ENCODE measurements around the gene MALRD1. TPM values are rescaled to one million over a fixed set of nuclear protein-coding genes. Genes with fewer than 3 reads are reported as not detected.

The MALRD1 gene
- total RNA-seq, 2 experiments from 2014 or later, result 0.29 to 0.41 TPM

DNA sequence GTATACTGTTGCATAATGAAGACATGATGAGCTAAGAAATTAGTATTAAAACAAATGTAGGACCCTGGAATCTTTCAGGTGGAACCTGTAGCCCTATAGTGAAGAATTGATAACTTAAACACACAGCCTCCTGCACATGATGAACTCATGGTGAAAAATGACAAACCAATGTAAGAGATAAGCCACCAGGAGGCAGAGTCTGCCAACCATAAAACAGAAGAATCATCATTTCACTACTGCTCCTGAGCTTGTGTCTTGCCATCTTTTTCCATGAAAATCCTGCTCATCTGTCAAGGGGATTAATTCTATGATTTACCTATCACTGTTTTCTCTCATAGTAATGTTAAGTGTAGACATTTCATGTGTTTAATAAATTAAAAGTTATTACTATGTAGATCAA is 363.9 kb downstream of the MALRD1 start:
- Mint-ChIP-seq H3K27ac (no peak overlapping the region), H3K4me3 (no peak overlapping the region), H3K9me3 (peaks cover 3% of the 10 kb centered on the region), H3K27me3 (no peaks in the 10 kb centered on the region), H3K4me1 (ENCODE audit: low read depth) (no peaks in the 10 kb centered on the region), H3K36me3 (ENCODE audit: low read depth) (no peaks in the 10 kb centered on the region)
- TF ChIP-seq, protein P1, sequence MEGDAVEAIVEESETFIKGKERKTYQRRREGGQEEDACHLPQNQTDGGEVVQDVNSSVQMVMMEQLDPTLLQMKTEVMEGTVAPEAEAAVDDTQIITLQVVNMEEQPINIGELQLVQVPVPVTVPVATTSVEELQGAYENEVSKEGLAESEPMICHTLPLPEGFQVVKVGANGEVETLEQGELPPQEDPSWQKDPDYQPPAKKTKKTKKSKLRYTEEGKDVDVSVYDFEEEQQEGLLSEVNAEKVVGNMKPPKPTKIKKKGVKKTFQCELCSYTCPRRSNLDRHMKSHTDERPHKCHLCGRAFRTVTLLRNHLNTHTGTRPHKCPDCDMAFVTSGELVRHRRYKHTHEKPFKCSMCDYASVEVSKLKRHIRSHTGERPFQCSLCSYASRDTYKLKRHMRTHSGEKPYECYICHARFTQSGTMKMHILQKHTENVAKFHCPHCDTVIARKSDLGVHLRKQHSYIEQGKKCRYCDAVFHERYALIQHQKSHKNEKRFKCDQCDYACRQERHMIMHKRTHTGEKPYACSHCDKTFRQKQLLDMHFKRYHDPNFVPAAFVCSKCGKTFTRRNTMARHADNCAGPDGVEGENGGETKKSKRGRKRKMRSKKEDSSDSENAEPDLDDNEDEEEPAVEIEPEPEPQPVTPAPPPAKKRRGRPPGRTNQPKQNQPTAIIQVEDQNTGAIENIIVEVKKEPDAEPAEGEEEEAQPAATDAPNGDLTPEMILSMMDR (IDR thresholded peaks at IDR 0.05), result no peak
- DNase-seq (no peak), ATAC-seq (no peak)
- POLR2A ChIA-PET, result no interaction called here
- intact Hi-C loops (cut with micrococcal nuclease), result no loop called here
- CTCF ChIA-PET, result interaction anchor here (0.9 to 1.1 kb wide), 2 partner anchors 9 to 12 kb away, joined by 3 read pairs; no protein-coding TSS in a partner anchor

DNA sequence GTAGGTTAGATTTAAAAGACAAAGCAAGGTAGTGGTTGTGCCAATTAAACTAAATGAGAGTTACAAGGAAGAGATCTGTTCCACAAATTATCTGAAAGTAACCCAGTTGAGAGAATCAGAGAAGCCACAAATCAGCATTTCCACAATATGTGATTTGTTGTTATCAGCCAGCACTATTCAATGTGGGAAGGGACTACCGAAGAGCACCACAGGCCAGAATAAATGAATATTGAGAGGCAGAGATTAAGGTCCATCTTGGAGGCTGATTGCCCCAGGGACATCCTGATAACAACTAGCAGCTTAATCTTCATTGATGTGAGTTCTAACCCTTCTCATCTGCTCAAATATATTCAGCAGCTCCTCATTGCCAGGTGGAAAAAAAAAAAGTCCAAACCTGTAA is 367.6 kb downstream of the MALRD1 start:
- Mint-ChIP-seq H3K27ac (no peak overlapping the region), H3K9me3 (no peaks in the 10 kb centered on the region), H3K27me3 (no peaks in the 10 kb centered on the region), H3K36me3 (ENCODE audit: low read depth) (no peaks in the 10 kb centered on the region), H3K4me1 (ENCODE audit: low read depth) (no peaks in the 10 kb centered on the region), H3K4me3 (no peak overlapping the region)
- ChIA-PET POLR2A (no interaction called here), CTCF (no interaction called here)
- no peak for ATAC-seq
- TF ChIP-seq, protein P1 (IDR thresholded peaks at IDR 0.05), result no peak
- intact Hi-C loops (cut with micrococcal nuclease), result no loop called here
- DNase-seq, result no peak

DNA sequence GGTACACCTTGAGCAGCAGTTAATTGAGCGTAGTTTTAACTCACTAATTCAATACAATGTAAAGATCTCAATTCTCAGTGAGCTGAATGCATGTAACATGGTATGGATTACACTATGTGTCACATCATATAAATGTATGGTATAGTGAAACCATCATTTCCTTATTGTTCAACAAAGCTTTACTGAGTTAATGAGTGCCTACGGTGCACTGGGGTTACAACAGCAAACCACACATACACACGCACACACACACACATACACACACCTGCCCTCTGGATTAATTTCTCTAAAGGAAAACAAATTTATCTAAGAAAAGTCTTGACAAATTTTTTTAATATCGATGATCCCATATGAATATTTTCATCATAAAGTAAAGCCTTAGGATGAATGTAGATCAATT is 369.1 kb downstream of the MALRD1 start:
- H3K27ac Mint-ChIP-seq, result no peak overlapping the region
- no peaks in the 10 kb centered on the region for H3K36me3 Mint-ChIP-seq (ENCODE audit: low read depth)
- H3K4me3 Mint-ChIP-seq, result no peak overlapping the region
- DNase-seq (no peak), ATAC-seq (no peak)
- H3K4me1 Mint-ChIP-seq (ENCODE audit: low read depth), result no peaks in the 10 kb centered on the region
- H3K9me3 Mint-ChIP-seq, result no peaks in the 10 kb centered on the region
- intact Hi-C loops (cut with micrococcal nuclease), result no loop called here
- ChIA-PET CTCF (no interaction called here), POLR2A (no interaction called here)
- TF ChIP-seq, protein P1 (IDR thresholded peaks at IDR 0.05), result no peak
- H3K27me3 Mint-ChIP-seq, result no peaks in the 10 kb centered on the region

DNA sequence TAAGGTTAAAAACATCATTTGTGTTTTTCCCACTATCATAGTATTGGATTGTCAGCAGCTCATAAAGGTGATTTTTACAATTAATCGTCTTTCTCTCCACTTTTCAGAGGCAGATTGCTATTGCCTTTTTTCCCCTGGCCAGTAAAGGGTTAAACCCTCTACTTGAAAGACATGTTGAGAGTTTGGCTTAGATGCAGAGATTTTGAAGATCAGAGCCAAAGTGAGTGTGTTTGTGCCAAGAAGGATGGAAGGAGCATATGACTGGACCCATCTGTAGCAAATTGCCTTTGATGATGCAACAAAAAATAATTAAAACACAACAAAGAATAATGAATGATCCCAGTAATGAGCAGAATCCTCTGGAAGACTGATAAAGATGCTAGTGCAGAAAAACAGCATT is 373.1 kb downstream of the MALRD1 start:
- ChIA-PET POLR2A (no interaction called here), CTCF (no interaction called here)
- TF ChIP-seq, protein P1 (IDR thresholded peaks at IDR 0.05), result no peak
- H3K36me3 Mint-ChIP-seq (ENCODE audit: low read depth), result no peaks in the 10 kb centered on the region
- no peaks in the 10 kb centered on the region for H3K4me1 Mint-ChIP-seq (ENCODE audit: low read depth)
- ATAC-seq (no peak), DNase-seq (no peak)
- peaks cover 1% of the 10 kb centered on the region for H3K9me3 Mint-ChIP-seq
- no peak overlapping the region for H3K27ac Mint-ChIP-seq
- intact Hi-C loops (cut with micrococcal nuclease), result no loop called here
- H3K4me3 Mint-ChIP-seq, result no peak overlapping the region
- H3K27me3 Mint-ChIP-seq, result no peaks in the 10 kb centered on the region

DNA sequence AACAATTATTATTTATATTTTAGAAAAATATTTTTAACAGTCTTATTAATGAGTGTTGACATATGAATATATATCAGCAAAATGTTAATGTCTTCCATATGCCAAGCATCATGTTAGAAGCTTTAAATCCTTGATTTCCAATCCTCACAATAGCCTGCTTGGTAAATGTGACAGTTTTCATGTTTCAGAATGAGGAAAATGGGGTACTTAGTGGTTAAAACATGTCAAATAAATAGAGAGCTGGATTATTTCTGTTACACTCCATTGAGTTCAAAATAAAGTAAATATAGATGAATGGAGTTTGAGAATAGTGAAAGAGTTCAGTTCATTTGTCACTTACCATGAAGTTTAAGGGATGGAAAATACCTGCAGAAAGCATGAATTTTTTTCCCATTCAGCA is 377.4 kb downstream of the MALRD1 start:
- no peak for DNase-seq
- ChIA-PET POLR2A (no interaction called here), CTCF (no interaction called here)
- TF ChIP-seq, protein P1 (IDR thresholded peaks at IDR 0.05), result no peak
- intact Hi-C loops (cut with micrococcal nuclease), result no loop called here
- H3K27ac Mint-ChIP-seq, result no peak overlapping the region
- H3K27me3 Mint-ChIP-seq, result no peaks in the 10 kb centered on the region
- ATAC-seq, result no peak
- no peak overlapping the region for H3K4me3 Mint-ChIP-seq
- H3K9me3 Mint-ChIP-seq, result peaks cover 6% of the 10 kb centered on the region
- no peaks in the 10 kb centered on the region for H3K36me3 Mint-ChIP-seq (ENCODE audit: low read depth)
- H3K4me1 Mint-ChIP-seq (ENCODE audit: low read depth), result no peaks in the 10 kb centered on the region
